B cell (primary cell): ENCODE data around the gene STRA8. TPM values are rescaled to one million over a fixed set of nuclear protein-coding genes. Genes with fewer than 3 reads are reported as not detected.
A peak's percentile ranks its signal among the peaks of the same experiment; 100 is the strongest.

Experiments used
- ATAC-seq: fragments of 200-7000 bp; cut with Tn5 transposase; one replicate; pipeline ENCODE4 v1.10.0; 2021; ENCODE audit warnings: low read depth, mild to moderate bottlenecking, moderate number of reproducible peaks, moderate library complexity
- CTCF ChIA-PET: fragments of 350-600 bp; sonication (Branson Sonifier 250); formaldehyde crosslinking; loops from one replicate; lab custom pipeline; 2021; ENCODE audit warnings: antibody characterized with exemption, inconsistent platforms; lab: Charles Lee
- POLR2A ChIA-PET: fragments of 350-600 bp; sonication (Branson Sonifier 250); formaldehyde crosslinking; loops from one replicate; lab custom pipeline; 2021; ENCODE audit warnings: antibody characterized with exemption; lab: Charles Lee
- DNase-seq: peaks from one replicate; pipeline ENCODE4 v3.0.0; 2013
- H2AFZ ChIP-seq: 2 replicates; pipeline ENCODE4 v1.6.1; 2012; ENCODE audit warnings: mild to moderate bottlenecking, low read depth, low read length; ENCODE audit not compliant: insufficient read depth, poor library complexity, severe bottlenecking
- H3K27ac ChIP-seq, 2 donors: 1 replicate in 1 of 2; 2 replicates in 1 of 2; pipeline ENCODE4 v1.5.1; 2012 to 2013; ENCODE audit warnings: low read length in 2 of 2, mild to moderate bottlenecking in 2 of 2, moderate library complexity in 1 of 2
- H3K27me3 ChIP-seq, 4 experiments: fragments of 200-600 bp in 1 of 4; sonication (generic) in 1 of 4; replicated peaks in 1 of 4; 1 replicate in 2 of 4; 2 replicates in 2 of 4; pipeline versions ENCODE4 v1.6.1 to v1.7.0; 2013 to 2016; ENCODE audit warnings: low read length in 3 of 4, mild to moderate bottlenecking in 2 of 4, mixed read lengths in 1 of 4, moderate library complexity in 1 of 4; ENCODE audit not compliant: insufficient read depth in 4 of 4, control insufficient read depth in 3 of 4; ENCODE audit errors: control extremely low read depth in 1 of 4
- H3K36me3 ChIP-seq, 2 experiments: replicated peaks in 1 of 2; 1 replicate in 1 of 2; 2 replicates in 1 of 2; pipeline versions ENCODE4 v1.6.1 to v1.7.1; 2013; ENCODE audit warnings: low read length in 1 of 2; ENCODE audit not compliant: insufficient read depth in 2 of 2, control insufficient read depth in 1 of 2; ENCODE audit errors: control extremely low read depth in 1 of 2, extremely low read depth in 1 of 2
- H3K4me1 ChIP-seq, 2 donors: fragments of 200-600 bp in 1 of 2; sonication (generic) in 1 of 2; 1 replicate in 1 of 2; 2 replicates in 1 of 2; pipeline versions ENCODE4 v1.5.1 to v1.6.1; 2013 to 2017; ENCODE audit warnings: low read length in 2 of 2; ENCODE audit not compliant: control insufficient read depth in 2 of 2, insufficient read depth in 2 of 2
- H3K4me2 ChIP-seq: replicated peaks from 2 replicates; pipeline ENCODE3; 2012; ENCODE audit warnings: mild to moderate bottlenecking, low read depth, low read length; ENCODE audit not compliant: poor library complexity, severe bottlenecking
- H3K4me3 ChIP-seq, 5 experiments: fragments of 200-600 bp in 1 of 5; sonication (generic) in 1 of 5; 1 replicate in 3 of 5; 2 replicates in 2 of 5; pipeline versions ENCODE4 v1.5.1 to v1.7.0; 2011 to 2016; ENCODE audit warnings: low read length in 4 of 5, mild to moderate bottlenecking in 4 of 5, low read depth in 2 of 5, control low read depth in 1 of 5, moderate library complexity in 1 of 5; ENCODE audit not compliant: insufficient read depth in 1 of 5; ENCODE audit errors: control extremely low read depth in 1 of 5, extremely low read depth in 1 of 5
- H3K79me2 ChIP-seq: fragments of 200-600 bp; sonication (generic); one replicate; pipeline ENCODE4 v1.6.0; 2016; ENCODE audit warnings: low read length; ENCODE audit not compliant: control insufficient read depth, insufficient read depth
- H3K9ac ChIP-seq: fragments of 200-600 bp; sonication (generic); 2 replicates; pipeline ENCODE4 v1.6.1; 2017; ENCODE audit warnings: mild to moderate bottlenecking, low read length, moderate library complexity
- H3K9me3 ChIP-seq, 3 donors: one replicate each; pipeline versions ENCODE4 v1.6.1 to v1.7.1; 2013; ENCODE audit warnings: low read length in 2 of 3; ENCODE audit not compliant: control insufficient read depth in 2 of 3, insufficient read depth in 1 of 3; ENCODE audit errors: control extremely low read depth in 1 of 3
- H4K20me1 ChIP-seq: 2 replicates; pipeline ENCODE4 v1.6.0; 2012; ENCODE audit warnings: mild to moderate bottlenecking, low read length; ENCODE audit not compliant: insufficient read depth, control insufficient read depth, poor library complexity, severe bottlenecking
- H3K27ac Mint-ChIP-seq: one replicate; pipeline ENCODE4 v1.8.0; 2021; ENCODE audit warnings: mixed read lengths
- H3K27me3 Mint-ChIP-seq: one replicate; pipeline ENCODE4 v1.8.0; 2021; ENCODE audit warnings: mixed read lengths
- H3K4me1 Mint-ChIP-seq: one replicate; pipeline ENCODE4 v1.8.0; 2021; ENCODE audit warnings: mixed read lengths
- H3K4me3 Mint-ChIP-seq: one replicate; pipeline ENCODE4 v1.8.0; 2021; ENCODE audit warnings: mixed read lengths
- H3K9me3 Mint-ChIP-seq: one replicate; pipeline ENCODE4 v1.8.0; 2022; ENCODE audit warnings: mixed read lengths; ENCODE audit not compliant: insufficient read depth
- CTCF ChIP-seq: fragments of 200-600 bp; IDR thresholded peaks from one replicate; pipeline ENCODE4 v1.8.0; 2022; ENCODE audit warnings: antibody characterized with exemption, mild to moderate bottlenecking
- EZH2 ChIP-seq: IDR thresholded peaks from 2 replicates; pipeline ENCODE4 v1.6.1; 2012; ENCODE audit warnings: borderline replicate concordance, low read depth, mild to moderate bottlenecking, moderate library complexity, low read length; ENCODE audit not compliant: insufficient read depth, poor library complexity, severe bottlenecking
- WGBS: methylation state at CpG from one replicate; pipeline ENCODE4 v1.1.5; 2013; ENCODE audit warnings: missing lambda C conversion rate; ENCODE audit not compliant: insufficient coverage; 5-methylcytosine and 5-hydroxymethylcytosine counted together
- intact Hi-C: fragments of 100-400 bp; cut with micrococcal nuclease; formaldehyde crosslinking; loops from one replicate; pipeline ENCODE4 v1.10.0; 2022
- polyA plus RNA-seq: library from polyadenylated mRNA; depleted of rRNA; stranded (reverse); fragments of >200 nt; gene quantifications from 2 replicates; pipeline ENCODE4 v1.2.3, GENCODE V29; 2012
- total RNA-seq, 2 donors: library from RNA; stranded (reverse); fragments of 120-200 nt in 1 of 2; gene quantifications; 1 replicate in 1 of 2; 2 replicates in 1 of 2; pipeline versions ENCODE4 v1.2.3 to v1.2.4, GENCODE V29; 2013 to 2022

The STRA8 gene
- total and polyA plus RNA-seq, 2 donors (not counting 1 experiment from before 2014, with no cell fraction given): not detected

- no peak overlapping the region for H3K4me3 Mint-ChIP-seq
- CTCF ChIA-PET: interaction anchor here (0.5 kb wide), 1 partner anchor 218 kb away, joined by 3 read pairs; the partner anchor contains the start of gene AGBL3
- peaks cover 5 to 57% of the 10 kb centered on the region in 2 experiments for H3K36me3 ChIP-seq
Measured at GRCh38 chr7:135204876-135205275, 28.8 kb upstream of the STRA8 start.

DNA sequence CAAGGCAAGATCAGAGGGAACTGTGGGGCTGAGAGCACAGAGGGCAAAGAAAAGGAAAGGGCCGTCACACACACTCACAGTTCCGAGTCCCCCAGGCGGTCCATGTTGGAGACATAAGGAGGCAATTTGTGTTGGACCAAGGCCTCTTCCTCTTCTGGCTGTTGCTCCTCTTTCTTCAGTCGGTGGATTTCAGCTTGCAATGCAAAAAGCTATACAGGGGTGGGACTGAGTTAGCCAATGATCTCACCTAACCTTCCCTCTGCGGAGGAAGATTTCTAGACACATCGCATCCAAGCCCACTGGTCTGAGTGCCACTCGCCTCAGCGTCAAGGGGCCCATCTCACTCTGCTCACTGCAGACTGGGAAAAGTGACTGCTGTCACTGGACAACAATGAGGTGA, 27.8 kb upstream of the STRA8 start:
- TF ChIP-seq EZH2: no peak
- no peak for TF ChIP-seq CTCF
- H3K4me3 Mint-ChIP-seq: no peak overlapping the region
- no peaks in the 10 kb centered on the region for H3K9me3 Mint-ChIP-seq
- no peak overlapping the region for H3K9ac ChIP-seq
- no peak for ATAC-seq
- no peak for DNase-seq
- H3K79me2 ChIP-seq: peaks cover 20% of the 10 kb centered on the region
- H3K4me2 ChIP-seq: no peak overlapping the region
- H3K4me1 Mint-ChIP-seq: peaks cover 51% of the 10 kb centered on the region
- H3K27me3 Mint-ChIP-seq: no peaks in the 10 kb centered on the region
- H3K27me3 ChIP-seq: no peaks in the 10 kb centered on the region
- H3K27ac Mint-ChIP-seq: peak overlapping the region; percentile 3
- H3K36me3 ChIP-seq: peaks cover 5 to 48% of the 10 kb centered on the region in 2 experiments
- H3K4me1 ChIP-seq: peaks cover 32% of the 10 kb centered on the region in 2 donors
- 93% methylated on average over 8 of the region's 8 CpGs for WGBS
- POLR2A ChIA-PET: no interaction called here
- H3K9me3 ChIP-seq: no peaks in the 10 kb centered on the region
- H3K4me3 ChIP-seq: no peak overlapping the region
- CTCF ChIA-PET: interaction anchor here (1.0 kb wide), 1 partner anchor 58 kb away, joined by 3 read pairs; the partner anchor contains the start of gene TMEM140
- H2AFZ ChIP-seq: no peak overlapping the region
- intact Hi-C loops: no loop called here
- no peaks in the 10 kb centered on the region for H4K20me1 ChIP-seq
- H3K27ac ChIP-seq: no peak overlapping the region

More at GRCh38 chr7:135204876-135205275, 28.8 kb upstream of the STRA8 start:
- intact Hi-C loops: no loop called here
- H3K27me3 ChIP-seq: no peaks in the 10 kb centered on the region
- H3K9ac ChIP-seq: no peak overlapping the region
- no peak overlapping the region for H3K4me3 ChIP-seq
- WGBS: 100% methylated on average over 3 of the region's 5 CpGs
- Mint-ChIP-seq H3K9me3 (no peaks in the 10 kb centered on the region), H3K27me3 (no peaks in the 10 kb centered on the region), H3K4me1 (peaks cover 41% of the 10 kb centered on the region), H3K27ac (no peak overlapping the region)
- H3K4me1 ChIP-seq: peaks cover 24 to 25% of the 10 kb centered on the region in 2 donors
- DNase-seq (no peak), ATAC-seq (no peak)
- no peak overlapping the region for H2AFZ ChIP-seq
- no peak overlapping the region for H3K4me2 ChIP-seq
- H3K9me3 ChIP-seq: no peaks in the 10 kb centered on the region
- no peak overlapping the region for H3K27ac ChIP-seq
- no peaks in the 10 kb centered on the region for H4K20me1 ChIP-seq
- no peak for TF ChIP-seq EZH2
- TF ChIP-seq CTCF: no peak
- POLR2A ChIA-PET: no interaction called here
- H3K79me2 ChIP-seq: peaks cover 10% of the 10 kb centered on the region
